GM15510 (cell line): ENCODE measurements around the gene IKZF2.

Experiments
- POLR2A ChIP-seq: IDR thresholded peaks from 3 replicates; pipeline ENCODE4 v1.6.1; 2011; ENCODE audit warnings: borderline replicate concordance; ENCODE audit not compliant: insufficient read length; ENCODE audit errors: extremely low read depth

Gene IKZF2

GRCh38 chr2:213137064-213137463 is 14.3 kb downstream of the IKZF2 start:
- no peak for TF ChIP-seq POLR2A

GRCh38 chr2:213129311-213129710 is 22.1 kb downstream of the IKZF2 start:
- TF ChIP-seq POLR2A = no peak

- no peak for TF ChIP-seq POLR2A
These were observed 25.6 kb downstream of the IKZF2 start for GRCh38 chr2:213125646-213126347.

- no peak for TF ChIP-seq POLR2A
These were observed 28.7 kb downstream of the IKZF2 start for GRCh38 chr2:213122725-213123124.

GRCh38 chr2:213121690-213122089 is 29.7 kb downstream of the IKZF2 start:
- TF ChIP-seq POLR2A = no peak

- no peak for TF ChIP-seq POLR2A
These were observed 32.2 kb downstream of the IKZF2 start for GRCh38 chr2:213119061-213119809.

GRCh38 chr2:213108308-213108707 is 43.1 kb downstream of the IKZF2 start:
- TF ChIP-seq POLR2A = no peak

- TF ChIP-seq POLR2A = no peak
These were observed 43.7 kb downstream of the IKZF2 start for GRCh38 chr2:213107728-213108127.

- TF ChIP-seq POLR2A = no peak
These were observed 46.2 kb downstream of the IKZF2 start for GRCh38 chr2:213105212-213105611.

- no peak for TF ChIP-seq POLR2A
These were observed 46.6 kb downstream of the IKZF2 start for GRCh38 chr2:213104903-213105202.

- TF ChIP-seq POLR2A = no peak
These were observed 47.1 kb downstream of the IKZF2 start for GRCh38 chr2:213104092-213104902.

- TF ChIP-seq POLR2A = no peak
These were observed 49.5 kb downstream of the IKZF2 start for GRCh38 chr2:213101692-213102460.

GRCh38 chr2:213101109-213101508 is 50.3 kb downstream of the IKZF2 start:
- no peak for TF ChIP-seq POLR2A

GRCh38 chr2:213098612-213099011 is 52.8 kb downstream of the IKZF2 start:
- no peak for TF ChIP-seq POLR2A

GRCh38 chr2:213091765-213092164 is 59.6 kb downstream of the IKZF2 start:
- TF ChIP-seq POLR2A = no peak
